Chondrocyte (in vitro differentiated cells): Measurements from ENCODE around the gene SLC13A3. TPM values are rescaled to one million over a fixed set of nuclear protein-coding genes. Genes with fewer than 3 reads are reported as not detected.

Experiments used
- DNase-seq: peaks from one replicate; pipeline ENCODE4 v3.0.0; 2021; ENCODE audit warnings: mixed read lengths, low spot score
- H3K27ac Mint-ChIP-seq: one replicate; pipeline ENCODE4 v1.8.0; 2021; ENCODE audit warnings: mild to moderate bottlenecking, moderate library complexity, mixed read lengths; ENCODE audit not compliant: unreplicated experiment
- H3K27me3 Mint-ChIP-seq: 2 replicates; pipeline ENCODE4 v1.8.0; 2021; ENCODE audit warnings: low read depth, mixed read lengths
- H3K36me3 Mint-ChIP-seq: 2 replicates; pipeline ENCODE4 v1.8.0; 2021; ENCODE audit warnings: low read depth, mixed read lengths
- H3K4me1 Mint-ChIP-seq: 2 replicates; pipeline ENCODE4 v1.8.0; 2021; ENCODE audit warnings: low read depth, mild to moderate bottlenecking, mixed read lengths
- H3K4me3 Mint-ChIP-seq: one replicate; pipeline ENCODE4 v1.8.0; 2021; ENCODE audit warnings: mild to moderate bottlenecking, moderate library complexity, mixed read lengths; ENCODE audit not compliant: unreplicated experiment
- H3K9me3 Mint-ChIP-seq: 2 replicates; pipeline ENCODE4 v1.8.0; 2021; ENCODE audit warnings: low read depth, mixed read lengths
- CTCF ChIP-seq: fragments of 200-600 bp; sonication (generic); IDR thresholded peaks from 2 replicates; pipeline ENCODE4 v1.5.0; 2021; ENCODE audit warnings: antibody characterized with exemption, mild to moderate bottlenecking, moderate library complexity
- total RNA-seq: library from RNA; stranded (reverse); gene quantifications from 3 replicates; pipeline ENCODE4 v1.2.1, GENCODE V29; 2021

Gene SLC13A3
- total RNA-seq, 1 donor from 2014 or later: 2.5 TPM

GRCh38 chr20:46637020-46637419, 14.2 kb downstream of the SLC13A3 start:
- no peak overlapping the region for H3K27ac Mint-ChIP-seq
- H3K36me3 Mint-ChIP-seq: no peaks in the 10 kb centered on the region
- H3K27me3 Mint-ChIP-seq: no peaks in the 10 kb centered on the region
- DNase-seq: no peak
- H3K4me3 Mint-ChIP-seq: no peak overlapping the region
- TF ChIP-seq CTCF: no peak
- no peaks in the 10 kb centered on the region for H3K4me1 Mint-ChIP-seq
- no peaks in the 10 kb centered on the region for H3K9me3 Mint-ChIP-seq

- DNase-seq: no peak
- no peak for TF ChIP-seq CTCF
- Mint-ChIP-seq H3K27ac (no peak overlapping the region), H3K4me1 (no peaks in the 10 kb centered on the region), H3K9me3 (no peaks in the 10 kb centered on the region), H3K36me3 (no peaks in the 10 kb centered on the region), H3K4me3 (no peak overlapping the region), H3K27me3 (no peaks in the 10 kb centered on the region)
These were observed 14.7 kb downstream of the SLC13A3 start for GRCh38 chr20:46636514-46636913.

- Mint-ChIP-seq H3K4me3 (no peak overlapping the region), H3K27ac (no peak overlapping the region), H3K27me3 (no peaks in the 10 kb centered on the region), H3K9me3 (no peaks in the 10 kb centered on the region), H3K36me3 (no peaks in the 10 kb centered on the region), H3K4me1 (no peaks in the 10 kb centered on the region)
- no peak for DNase-seq
- TF ChIP-seq CTCF: no peak
These were observed 15.6 kb downstream of the SLC13A3 start for GRCh38 chr20:46635514-46636136.

- H3K27ac Mint-ChIP-seq: no peak overlapping the region
- no peak for DNase-seq
- H3K9me3 Mint-ChIP-seq: peaks cover 7% of the 10 kb centered on the region
- H3K36me3 Mint-ChIP-seq: peaks cover 2% of the 10 kb centered on the region
- H3K4me1 Mint-ChIP-seq: no peaks in the 10 kb centered on the region
- H3K27me3 Mint-ChIP-seq: no peaks in the 10 kb centered on the region
- H3K4me3 Mint-ChIP-seq: no peak overlapping the region
- TF ChIP-seq CTCF: no peak
These were observed 16.7 kb downstream of the SLC13A3 start for GRCh38 chr20:46634528-46634927.

GRCh38 chr20:46631874-46632446, 19.3 kb downstream of the SLC13A3 start:
- DNase-seq: no peak
- TF ChIP-seq CTCF: no peak
- Mint-ChIP-seq H3K27me3 (no peaks in the 10 kb centered on the region), H3K4me1 (no peaks in the 10 kb centered on the region), H3K36me3 (peaks cover 6% of the 10 kb centered on the region), H3K9me3 (peaks cover 17% of the 10 kb centered on the region), H3K27ac (no peak overlapping the region), H3K4me3 (no peak overlapping the region)
